NT2/D1 (cell line): ENCODE data around the gene POLN.
A peak's percentile ranks its signal among the peaks of the same experiment; 100 is the strongest.

Experiments
- DNase-seq: peaks from one replicate; pipeline ENCODE4 v3.0.0-alpha.2; 2011; ENCODE audit warnings: low read depth, low spot score
- H3K27me3 ChIP-seq: 2 replicates; pipeline ENCODE4 v1.6.0; 2011; ENCODE audit warnings: mild to moderate bottlenecking; ENCODE audit not compliant: insufficient read length, insufficient read depth
- H3K36me3 ChIP-seq: 2 replicates; pipeline ENCODE4 v1.6.1; 2011; ENCODE audit warnings: mild to moderate bottlenecking, low read length, mixed read lengths; ENCODE audit not compliant: insufficient read depth, insufficient read length
- H3K4me1 ChIP-seq: 2 replicates; pipeline ENCODE4 v1.5.1; 2011; ENCODE audit not compliant: insufficient read depth, insufficient read length
- H3K4me3 ChIP-seq: 2 replicates; pipeline ENCODE4 v1.5.1; 2011; ENCODE audit warnings: low read depth; ENCODE audit not compliant: insufficient read length
- H3K9ac ChIP-seq: 2 replicates; pipeline ENCODE4 v1.6.0; 2011; ENCODE audit warnings: low read depth; ENCODE audit not compliant: insufficient read length
- H3K9me3 ChIP-seq: 2 replicates; pipeline ENCODE4 v1.5.1; 2011; ENCODE audit warnings: mild to moderate bottlenecking, low read length; ENCODE audit not compliant: insufficient read depth
- SUZ12 ChIP-seq: IDR thresholded peaks from 2 replicates; pipeline ENCODE4 v1.6.1; 2011; ENCODE audit not compliant: insufficient read length, insufficient read depth; ENCODE audit errors: extremely low read depth
- YY1 ChIP-seq: IDR thresholded peaks from 2 replicates; pipeline ENCODE4 v1.6.1; 2011; ENCODE audit not compliant: insufficient read length, insufficient read depth
- ZNF274 ChIP-seq: IDR thresholded peaks from 2 replicates; pipeline ENCODE4 v1.6.1; 2011; ENCODE audit warnings: mild to moderate bottlenecking, low read depth, low read length

POLN gene

GRCh38 chr4:2273657-2274319 is 31.9 kb upstream of the POLN start:
- no peak for DNase-seq
- Histone ChIP-seq H3K9me3 (no peaks in the 10 kb centered on the region), H3K27me3 (no peaks in the 10 kb centered on the region), H3K36me3 (no peaks in the 10 kb centered on the region), H3K4me1 (peaks cover 17% of the 10 kb centered on the region), H3K9ac (peak overlapping the region; percentile 24), H3K4me3 (no peak overlapping the region)
- TF ChIP-seq ZNF274 (no peak), SUZ12 (no peak), YY1 (no peak)

GRCh38 chr4:2273221-2273620 is 31.3 kb upstream of the POLN start:
- peaks cover 22% of the 10 kb centered on the region for H3K4me1 ChIP-seq
- peak overlapping the region; percentile 24 for H3K9ac ChIP-seq
- no peaks in the 10 kb centered on the region for H3K9me3 ChIP-seq
- H3K27me3 ChIP-seq, result no peaks in the 10 kb centered on the region
- TF ChIP-seq YY1, result no peak
- no peak for TF ChIP-seq SUZ12
- TF ChIP-seq ZNF274, result no peak
- H3K4me3 ChIP-seq, result no peak overlapping the region
- no peak for DNase-seq
- no peaks in the 10 kb centered on the region for H3K36me3 ChIP-seq

- H3K9me3 ChIP-seq, result no peaks in the 10 kb centered on the region
- H3K9ac ChIP-seq, result no peak overlapping the region
Measured at GRCh38 chr4:2272828-2273120, 30.9 kb upstream of the POLN start.

GRCh38 chr4:2272026-2272827 is 30.3 kb upstream of the POLN start:
- no peaks in the 10 kb centered on the region for H3K36me3 ChIP-seq
- H3K4me1 ChIP-seq, result peaks cover 31% of the 10 kb centered on the region
- TF ChIP-seq ZNF274 (no peak), SUZ12 (no peak), YY1 (no peak)
- no peaks in the 10 kb centered on the region for H3K27me3 ChIP-seq
- H3K9me3 ChIP-seq, result no peaks in the 10 kb centered on the region
- H3K9ac ChIP-seq, result no peak overlapping the region
- no peak overlapping the region for H3K4me3 ChIP-seq
- DNase-seq, result no peak

More at GRCh38 chr4:2272828-2273120, 30.9 kb upstream of the POLN start:
- DNase-seq, result no peak
- H3K4me3 ChIP-seq, result no peak overlapping the region
- H3K36me3 ChIP-seq, result no peaks in the 10 kb centered on the region
- H3K27me3 ChIP-seq, result no peaks in the 10 kb centered on the region
- H3K4me1 ChIP-seq, result peaks cover 26% of the 10 kb centered on the region
- TF ChIP-seq SUZ12, result no peak

GRCh38 chr4:2271279-2272025 is 29.5 kb upstream of the POLN start:
- no peak for TF ChIP-seq ZNF274
- no peak for TF ChIP-seq YY1
- no peak overlapping the region for H3K9ac ChIP-seq
- no peaks in the 10 kb centered on the region for H3K27me3 ChIP-seq
- H3K36me3 ChIP-seq, result no peaks in the 10 kb centered on the region
- H3K4me1 ChIP-seq, result peaks cover 36% of the 10 kb centered on the region
- H3K4me3 ChIP-seq, result no peak overlapping the region
- DNase-seq, result no peak
- H3K9me3 ChIP-seq, result no peaks in the 10 kb centered on the region

- H3K4me1 ChIP-seq, result peaks cover 36% of the 10 kb centered on the region
- no peak for DNase-seq
- TF ChIP-seq SUZ12 (no peak), YY1 (no peak), ZNF274 (no peak)
- no peaks in the 10 kb centered on the region for H3K9me3 ChIP-seq
- no peaks in the 10 kb centered on the region for H3K27me3 ChIP-seq
- no peak overlapping the region for H3K4me3 ChIP-seq
- H3K9ac ChIP-seq, result peak overlapping the region; percentile 1
- no peaks in the 10 kb centered on the region for H3K36me3 ChIP-seq
Measured at GRCh38 chr4:2270341-2271165, 28.6 kb upstream of the POLN start.
